Measurements from ENCODE around the gene TACC2.

TACC2 gene

GRCh38 chr10:122112021-122112616 is 123.2 kb downstream of the TACC2 start:
- peak overlapping the region; percentile 4 to 51 for H3K4ac ChIP-seq (ENCODE audit: low read depth in 1 of 2, low read length in 2 of 2)
- peak; percentile 90 for DNase-seq
- peak overlapping the region; percentile 65 for H4K91ac ChIP-seq (ENCODE audit: low read length)
- H2AK5ac ChIP-seq (ENCODE audit: low read length, severe bottlenecking), result no peak overlapping the region
- WGBS, result 4% methylated on average over 12 of the region's 12 CpGs
- H3K18ac ChIP-seq (ENCODE audit: low read depth in 1 of 2, low read length in 2 of 2), result peak overlapping the region; percentile 58 to 95
- no peaks in the 10 kb centered on the region for H3K79me1 ChIP-seq (replicated peaks; ENCODE audit: low read length, poor library complexity, severe bottlenecking)
- H3K9me3 ChIP-seq (ENCODE audit: control insufficient read depth, low read length), result no peaks in the 10 kb centered on the region
- peak overlapping the region; percentile 84 for H4K8ac ChIP-seq (ENCODE audit: low read length)
- H2BK120ac ChIP-seq (ENCODE audit: low read depth, low read length), result peak overlapping the region; percentile 50
- H2BK12ac ChIP-seq (ENCODE audit: low read length in 2 of 2), result peak overlapping the region; percentile 7 to 38
- no peak overlapping the region for H2BK5ac ChIP-seq (ENCODE audit: low read depth, low read length, poor library complexity, severe bottlenecking)
- H2BK15ac ChIP-seq (ENCODE audit: low read depth, poor library complexity, severe bottlenecking), result no peak overlapping the region
- no peak overlapping the region for H3K23ac ChIP-seq (ENCODE audit: low read length in 2 of 2)
- peak overlapping the region; percentile 66 for H3K27ac ChIP-seq (ENCODE audit: low read length, poor library complexity, severe bottlenecking)
- no peaks in the 10 kb centered on the region for H3K27me3 ChIP-seq (ENCODE audit: control insufficient read depth in 1 of 2, insufficient read depth in 1 of 2, low read length in 2 of 2)
- peaks cover 11% of the 10 kb centered on the region for H3K4me1 ChIP-seq (ENCODE audit: control insufficient read depth, insufficient read depth, low read depth, low read length)
- no peak overlapping the region for H2AFZ ChIP-seq (ENCODE audit: low read depth, low read length)
- H3K4me2 ChIP-seq (ENCODE audit: low read length, poor library complexity, severe bottlenecking), result peak overlapping the region; percentile 89
- H3K9ac ChIP-seq (ENCODE audit: low read length), result peak overlapping the region; percentile 95
- H3K4me3 ChIP-seq (ENCODE audit: insufficient read depth in 1 of 2, low read depth in 1 of 2, low read length in 2 of 2), result peak overlapping the region; percentile 81 to 85
- H3K36me3 ChIP-seq (ENCODE audit: control insufficient read depth in 1 of 2, insufficient read depth in 2 of 2, low read depth in 1 of 2, low read length in 2 of 2), result no peaks in the 10 kb centered on the region
- no peak overlapping the region for H3K14ac ChIP-seq (ENCODE audit: low read length in 2 of 2)

DNA sequence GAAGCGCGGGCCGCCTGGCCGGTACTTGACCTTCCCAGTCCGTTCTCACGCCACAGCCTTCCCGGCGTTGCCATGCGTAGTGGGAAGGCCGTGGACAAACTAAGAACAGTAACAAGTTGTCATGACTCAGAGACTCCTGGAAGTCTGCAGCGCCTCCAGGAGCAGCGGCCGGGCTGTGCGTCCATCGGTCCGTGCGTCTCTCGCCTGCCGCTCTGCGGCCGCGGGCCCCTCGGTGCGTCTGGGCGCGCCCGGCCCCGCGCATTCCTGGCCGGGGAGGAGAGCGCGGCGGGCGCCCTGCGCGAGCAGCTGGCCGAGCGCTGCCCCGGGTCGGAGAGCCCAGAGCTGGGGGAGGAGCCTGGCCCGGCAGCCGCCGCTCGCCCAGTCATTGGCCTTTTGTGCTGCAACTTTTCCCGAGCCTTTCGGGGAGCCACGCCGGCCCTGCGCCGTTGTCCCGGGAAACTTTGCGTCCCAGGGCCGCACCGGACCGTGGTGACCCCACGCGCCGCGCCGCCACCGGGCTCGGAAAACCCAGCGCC is 123.7 kb downstream of the TACC2 start:
- Histone ChIP-seq H3K4me3 (ENCODE audit: insufficient read depth in 1 of 2, low read depth in 1 of 2, low read length in 2 of 2) (peak overlapping the region; percentile 81 to 85), H3K4ac (ENCODE audit: low read depth in 1 of 2, low read length in 2 of 2) (peak overlapping the region; percentile 95 to 98), H2AFZ (ENCODE audit: low read depth, low read length) (peak overlapping the region; percentile 60), H4K8ac (ENCODE audit: low read length) (peak overlapping the region; percentile 84), H2BK12ac (ENCODE audit: low read length in 2 of 2) (peak overlapping the region; percentile 38 to 79), H3K9me3 (ENCODE audit: control insufficient read depth, low read length) (no peaks in the 10 kb centered on the region), H2AK5ac (ENCODE audit: low read length, severe bottlenecking) (no peak overlapping the region), H3K27ac (ENCODE audit: low read length, poor library complexity, severe bottlenecking) (peak overlapping the region; percentile 66), H3K36me3 (ENCODE audit: control insufficient read depth in 1 of 2, insufficient read depth in 2 of 2, low read depth in 1 of 2, low read length in 2 of 2) (no peaks in the 10 kb centered on the region), H2BK15ac (ENCODE audit: low read depth, poor library complexity, severe bottlenecking) (peak overlapping the region; percentile 96), H2BK5ac (ENCODE audit: low read depth, low read length, poor library complexity, severe bottlenecking) (peak overlapping the region; percentile 82), H3K4me1 (ENCODE audit: control insufficient read depth, insufficient read depth, low read depth, low read length) (peaks cover 11% of the 10 kb centered on the region), H3K79me1 (replicated peaks; ENCODE audit: low read length, poor library complexity, severe bottlenecking) (peaks cover 3% of the 10 kb centered on the region), H3K4me2 (ENCODE audit: low read length, poor library complexity, severe bottlenecking) (peak overlapping the region; percentile 89), H3K23ac (ENCODE audit: low read length in 2 of 2) (peak overlapping the region in 1 of 2 experiments; percentile 50), H3K14ac (ENCODE audit: low read length in 2 of 2) (peak overlapping the region in 1 of 2 experiments; percentile 71), H4K91ac (ENCODE audit: low read length) (peak overlapping the region; percentile 91), H3K18ac (ENCODE audit: low read depth in 1 of 2, low read length in 2 of 2) (peak overlapping the region; percentile 97 to 99), H3K9ac (ENCODE audit: low read length) (peak overlapping the region; percentile 95), H2BK120ac (ENCODE audit: low read depth, low read length) (peak overlapping the region; percentile 98), H3K27me3 (ENCODE audit: control insufficient read depth in 1 of 2, insufficient read depth in 1 of 2, low read length in 2 of 2) (no peaks in the 10 kb centered on the region)
- peak; percentile 99 for DNase-seq
- WGBS, result 1% methylated on average over 54 of the region's 63 CpGs

- Histone ChIP-seq H4K91ac (ENCODE audit: low read length) (peak overlapping the region; percentile 91), H3K23ac (ENCODE audit: low read length in 2 of 2) (peak overlapping the region in 1 of 2 experiments; percentile 95), H3K4me3 (ENCODE audit: insufficient read depth in 1 of 2, low read depth in 1 of 2, low read length in 2 of 2) (peak overlapping the region; percentile 81 to 85), H2BK15ac (ENCODE audit: low read depth, poor library complexity, severe bottlenecking) (peak overlapping the region; percentile 96), H3K4me2 (ENCODE audit: low read length, poor library complexity, severe bottlenecking) (peak overlapping the region; percentile 89), H3K4ac (ENCODE audit: low read depth in 1 of 2, low read length in 2 of 2) (peak overlapping the region; percentile 95 to 98), H3K14ac (ENCODE audit: low read length in 2 of 2) (peak overlapping the region in 1 of 2 experiments; percentile 79), H3K18ac (ENCODE audit: low read depth in 1 of 2, low read length in 2 of 2) (peak overlapping the region; percentile 97 to 99), H4K8ac (ENCODE audit: low read length) (peak overlapping the region; percentile 81), H2BK12ac (ENCODE audit: low read length in 2 of 2) (peak overlapping the region; percentile 84 to 91), H3K9ac (ENCODE audit: low read length) (peak overlapping the region; percentile 95), H3K4me1 (ENCODE audit: control insufficient read depth, insufficient read depth, low read depth, low read length) (peaks cover 11% of the 10 kb centered on the region), H3K27me3 (ENCODE audit: control insufficient read depth in 1 of 2, insufficient read depth in 1 of 2, low read length in 2 of 2) (no peaks in the 10 kb centered on the region), H2AFZ (ENCODE audit: low read depth, low read length) (peak overlapping the region; percentile 60), H3K36me3 (ENCODE audit: control insufficient read depth in 1 of 2, insufficient read depth in 2 of 2, low read depth in 1 of 2, low read length in 2 of 2) (no peaks in the 10 kb centered on the region), H2AK5ac (ENCODE audit: low read length, severe bottlenecking) (no peak overlapping the region), H3K9me3 (ENCODE audit: control insufficient read depth, low read length) (no peaks in the 10 kb centered on the region), H3K79me1 (replicated peaks; ENCODE audit: low read length, poor library complexity, severe bottlenecking) (peaks cover 4% of the 10 kb centered on the region), H3K27ac (ENCODE audit: low read length, poor library complexity, severe bottlenecking) (peak overlapping the region; percentile 36), H2BK5ac (ENCODE audit: low read depth, low read length, poor library complexity, severe bottlenecking) (peak overlapping the region; percentile 82), H2BK120ac (ENCODE audit: low read depth, low read length) (peak overlapping the region; percentile 98)
- peak; percentile 86 for DNase-seq
- WGBS, result under 1% methylated on average over 77 of the region's 77 CpGs
Measured at GRCh38 chr10:122113161-122113944, 124.4 kb downstream of the TACC2 start.

Data from mesenchymal stem cell (in vitro differentiated cells and primary cell).